ENCODE measurements around the gene PPFIA1.

DNA sequence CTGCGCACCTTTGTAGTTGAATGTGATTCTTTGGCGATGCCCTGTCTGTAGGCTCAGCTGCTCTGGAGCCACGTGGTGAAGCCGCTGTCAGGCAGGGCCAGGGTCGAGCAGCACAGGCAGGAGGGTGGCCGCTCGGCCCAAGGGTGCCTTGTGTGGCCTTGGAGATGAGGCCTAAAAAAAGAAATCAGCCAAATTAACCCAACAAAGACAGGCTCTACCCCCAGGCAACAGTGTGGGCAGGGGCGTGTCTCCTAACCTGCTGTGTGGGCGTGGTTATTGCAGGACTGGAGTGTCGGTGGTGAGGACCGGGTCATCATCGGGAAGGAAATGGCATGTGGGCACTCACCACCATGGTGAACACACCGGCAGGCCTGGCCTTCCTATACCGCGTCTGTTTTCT lies 162.1 kb downstream of the PPFIA1 start:
- TF ChIP-seq EZH2 (IDR thresholded peaks at IDR 0.05): no peak
- no peak for TF ChIP-seq POLR2AphosphoS5 (IDR thresholded peaks at IDR 0.05; ENCODE audit: borderline replicate concordance, low read depth, low read length)
- TF ChIP-seq FOXP2 (optimal IDR thresholded peaks at IDR 0.05; ENCODE audit: control extremely low read depth, extremely low read length, insufficient read depth): no peak

Data from SK-N-MC (cell line).